NCI-H2029 (cell line): ENCODE measurements around the gene IMP4.
"Not testable (repeated sequence)": the region's sequence is repeated elsewhere in the genome, so short reads cannot be mapped to it uniquely, and the experiment has no call there.

Experiments
- DNase-seq: peaks from one replicate; lab custom pipeline; 2025; lab: John Stamatoyannopoulos, UW

IMP4 gene, protein sequence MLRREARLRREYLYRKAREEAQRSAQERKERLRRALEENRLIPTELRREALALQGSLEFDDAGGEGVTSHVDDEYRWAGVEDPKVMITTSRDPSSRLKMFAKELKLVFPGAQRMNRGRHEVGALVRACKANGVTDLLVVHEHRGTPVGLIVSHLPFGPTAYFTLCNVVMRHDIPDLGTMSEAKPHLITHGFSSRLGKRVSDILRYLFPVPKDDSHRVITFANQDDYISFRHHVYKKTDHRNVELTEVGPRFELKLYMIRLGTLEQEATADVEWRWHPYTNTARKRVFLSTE

DNA sequence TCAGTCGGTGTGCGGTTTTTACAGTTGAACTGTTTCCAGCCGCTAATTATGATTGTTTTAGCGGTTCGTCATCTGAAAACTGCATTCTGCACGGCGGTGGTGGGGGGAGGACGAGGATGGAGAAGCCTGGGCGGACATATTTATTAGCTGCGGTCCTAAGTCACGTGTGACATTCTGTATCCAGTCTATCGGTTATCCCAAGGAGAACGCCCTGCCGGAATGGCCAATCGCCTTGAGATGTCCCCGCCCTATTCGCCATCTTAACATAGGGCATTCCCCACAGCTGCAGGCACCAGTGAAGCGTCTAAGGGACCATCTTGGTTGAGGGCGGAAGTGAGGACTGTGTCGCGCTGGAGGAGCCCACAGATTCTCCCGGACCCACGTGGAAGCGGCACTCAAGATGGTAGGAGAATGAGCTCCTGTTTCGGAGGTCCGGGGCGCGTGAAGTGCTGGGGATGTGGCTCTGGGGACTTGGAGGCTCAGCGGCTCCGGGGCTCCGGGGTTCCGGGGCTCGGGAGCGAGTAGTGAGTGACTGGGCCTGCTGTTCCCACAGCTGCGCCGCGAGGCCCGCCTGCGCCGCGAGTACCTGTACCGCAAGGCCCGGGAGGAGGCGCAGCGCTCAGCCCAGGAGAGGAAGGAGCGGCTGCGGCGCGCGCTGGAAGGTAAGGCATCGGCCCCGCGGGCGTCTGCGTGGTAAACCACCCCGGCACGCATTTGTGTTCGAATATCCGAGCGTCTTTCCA lies at the start of gene IMP4:
IMP4 (plus strand) TSS at position 365 of the 743 bp plus-strand sequence; CDS start at position 401, 36 bp downstream.
- peak; percentile 98 for DNase-seq

DNA sequence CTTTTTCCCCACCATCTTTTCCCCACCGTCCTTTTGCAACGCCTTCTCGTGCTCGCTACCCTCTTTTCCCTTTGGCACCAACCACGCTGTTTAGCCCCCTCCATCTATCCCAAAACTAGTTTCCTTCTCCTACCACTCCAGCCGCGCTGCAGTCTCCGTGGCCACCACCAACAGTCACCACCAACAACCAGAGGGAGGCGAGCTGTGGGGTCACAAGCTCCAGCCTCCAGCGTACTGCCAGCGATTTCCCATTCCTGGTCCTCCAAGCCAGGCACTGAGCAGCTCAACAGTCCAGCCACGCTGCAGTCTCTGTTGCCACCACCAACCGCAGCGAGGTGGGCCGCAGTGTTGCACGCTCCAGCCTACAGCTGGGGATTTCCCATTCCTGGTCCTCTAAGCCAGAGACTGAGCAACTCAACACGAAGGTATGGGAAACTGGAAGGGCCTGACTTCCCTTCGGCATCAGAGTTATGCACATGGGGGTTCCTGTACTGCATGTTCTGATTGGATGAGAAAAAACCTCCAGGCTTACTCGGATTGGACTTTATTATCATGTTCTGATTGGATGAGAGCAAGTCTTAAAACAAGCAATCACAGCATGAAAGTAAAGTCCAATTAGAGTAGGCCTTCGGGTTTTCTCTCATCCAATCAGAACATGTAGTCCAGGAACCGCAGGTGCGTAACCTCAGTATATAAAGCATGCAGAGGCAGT lies 42.3 kb upstream of the IMP4 start:
- DNase-seq, result no peak

DNA sequence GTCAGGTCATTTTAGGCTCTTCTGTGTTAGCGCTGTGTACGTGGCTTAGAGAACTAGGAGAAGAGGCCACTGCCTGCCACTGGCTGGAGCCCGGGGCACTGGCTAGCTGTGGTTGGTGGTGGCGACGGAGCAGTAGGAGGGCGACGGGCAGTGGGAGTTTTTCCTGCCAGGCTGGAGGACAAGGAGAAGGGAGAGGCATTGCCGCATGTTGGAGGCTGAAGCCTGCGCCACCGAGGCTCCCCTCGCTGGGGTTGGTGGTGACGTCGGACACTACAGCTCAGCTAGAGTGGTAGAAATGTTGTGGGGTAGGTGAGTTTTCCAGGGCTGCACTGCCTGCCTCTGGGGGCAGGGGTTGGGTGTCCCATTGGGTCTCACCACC lies 41.7 kb upstream of the IMP4 start:
- DNase-seq, result no peak

DNA sequence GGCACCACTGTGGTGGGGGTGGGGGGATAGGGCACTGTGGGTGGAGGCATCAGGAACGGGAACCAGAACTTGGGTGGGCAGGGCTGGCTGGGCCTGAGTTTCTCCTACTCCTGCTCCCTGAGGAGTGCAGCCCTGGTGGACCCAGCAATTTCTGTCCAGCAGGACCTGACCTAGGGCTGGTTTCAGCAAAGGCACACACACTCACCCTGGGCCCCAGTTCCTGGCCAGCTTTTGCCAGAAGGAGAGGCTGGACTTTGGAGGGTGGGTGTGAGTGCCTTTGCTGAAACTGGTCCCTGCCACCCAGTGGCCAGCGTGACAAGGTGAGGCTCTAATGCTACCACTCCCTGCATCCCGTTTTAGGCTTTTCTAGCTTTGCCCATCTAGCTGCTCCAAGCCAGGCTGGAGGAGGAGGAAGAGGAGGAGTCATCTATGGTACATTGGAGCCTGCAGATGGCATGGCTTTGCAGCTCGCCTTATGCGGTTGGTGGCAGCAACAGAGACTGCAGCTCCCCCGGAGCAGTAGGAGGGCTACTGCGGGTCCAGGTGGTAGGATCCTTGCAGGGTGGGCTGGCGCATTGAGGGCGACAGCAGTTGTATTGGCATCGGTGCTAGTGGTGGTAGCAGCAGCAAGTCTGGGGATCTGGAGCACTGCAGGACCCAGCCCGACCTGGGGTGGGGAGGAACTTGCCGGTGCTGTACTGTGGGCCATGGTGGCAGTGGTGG lies 40.4 kb upstream of the IMP4 start:
- no peak for DNase-seq

DNA sequence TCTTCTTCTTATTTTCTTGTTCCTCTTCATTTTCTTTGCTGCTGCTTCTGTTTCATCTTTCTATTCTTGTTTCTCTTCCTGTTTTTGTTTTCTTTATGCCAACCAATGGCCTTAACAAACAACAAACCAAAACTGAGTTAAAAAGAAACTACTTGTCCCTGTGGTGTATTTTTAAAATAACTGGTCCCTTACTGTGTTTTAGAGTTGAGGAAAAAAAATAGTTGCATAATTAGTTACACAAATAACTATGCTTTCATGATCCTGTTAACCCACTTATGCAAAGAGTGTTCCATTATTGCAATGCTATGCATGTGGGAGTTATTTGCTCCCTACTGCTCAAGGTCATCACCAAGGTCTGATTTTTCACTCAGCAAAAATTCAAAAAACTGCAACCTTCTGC lies 39.5 kb upstream of the IMP4 start:
- DNase-seq, result no peak

DNA sequence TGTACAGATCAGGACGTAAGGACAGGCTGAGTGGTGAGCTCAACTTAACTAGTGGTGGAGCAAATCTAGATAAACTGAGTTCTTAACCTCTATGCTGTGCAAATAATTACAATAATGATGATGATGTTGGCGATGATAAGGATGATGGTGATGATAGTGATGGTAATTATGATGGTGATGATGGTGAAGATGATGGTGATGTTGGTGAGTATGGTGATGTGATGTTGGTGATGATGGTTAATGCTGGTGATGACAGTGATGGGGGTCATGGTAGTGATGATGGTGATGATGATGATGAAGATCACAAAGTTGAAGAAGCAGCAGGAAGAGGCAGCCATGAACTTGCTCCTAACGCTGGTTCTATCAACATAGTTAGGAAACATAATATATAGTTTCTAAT lies 38.0 kb upstream of the IMP4 start:
- DNase-seq, result no peak

DNA sequence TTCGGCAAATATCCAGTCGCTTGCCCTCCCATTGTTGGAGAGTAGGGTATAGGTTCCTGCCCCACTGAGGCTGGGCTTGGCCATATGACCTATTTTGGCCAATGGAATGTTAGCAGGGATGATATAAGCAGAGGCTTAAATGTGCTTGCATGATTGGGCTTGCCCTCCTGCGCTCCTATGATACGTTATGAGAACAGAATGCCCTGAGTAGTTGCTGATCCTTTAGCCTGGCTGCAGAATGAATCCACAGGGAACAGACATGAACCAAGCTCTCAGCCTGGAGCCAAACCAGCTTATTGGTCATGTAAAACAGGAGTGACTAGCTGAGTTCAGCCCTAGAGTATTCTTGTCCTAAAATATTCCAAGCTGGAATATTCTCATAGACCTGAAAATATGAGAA lies 34.8 kb upstream of the IMP4 start:
- DNase-seq, result no peak

DNA sequence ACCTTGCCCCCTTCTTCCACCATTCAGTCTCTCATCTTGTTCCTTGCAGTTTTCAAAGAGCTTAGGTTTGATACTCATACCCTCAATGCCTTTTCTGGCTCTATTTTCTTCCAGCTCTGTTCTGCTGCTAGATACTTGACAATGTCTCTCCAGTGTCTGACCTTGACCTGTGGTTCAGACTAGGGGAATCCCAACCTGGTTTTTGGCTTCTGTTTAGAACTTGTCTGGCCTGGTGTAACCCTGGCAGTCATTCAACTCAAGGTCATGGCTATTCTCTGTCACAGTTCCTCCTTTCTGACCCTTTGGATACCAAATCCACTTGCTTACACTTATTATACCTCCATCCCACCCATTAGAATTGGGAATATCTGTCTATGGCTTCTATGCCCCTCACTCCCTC lies 31.8 kb upstream of the IMP4 start:
- DNase-seq, result no peak

DNA sequence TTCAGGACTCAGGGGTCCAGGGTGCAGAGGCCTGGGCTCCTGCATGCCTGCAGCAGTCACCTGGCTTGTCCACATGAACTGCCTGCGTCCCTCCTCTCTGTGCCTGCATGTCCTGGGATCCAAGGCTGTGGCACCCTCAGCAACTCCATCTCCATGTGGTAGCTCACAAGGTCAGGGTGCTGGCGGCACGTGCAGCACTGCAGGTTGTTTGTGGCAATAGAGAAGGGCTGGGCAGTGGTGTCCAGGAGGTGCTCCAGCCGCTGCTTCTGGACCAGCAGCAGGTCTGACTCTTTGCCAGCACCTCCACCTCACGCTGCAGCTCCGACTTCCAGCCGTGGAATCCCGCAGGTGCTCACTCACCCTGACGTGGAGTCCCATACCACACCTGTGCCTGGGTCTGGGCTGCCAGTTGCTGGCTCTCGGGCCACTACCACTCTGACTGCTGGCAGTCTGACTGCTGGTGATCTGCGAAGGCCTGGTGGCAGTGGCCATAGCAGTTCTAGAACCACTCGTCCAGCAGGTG lies 28.8 kb upstream of the IMP4 start:
- no peak for DNase-seq

DNA sequence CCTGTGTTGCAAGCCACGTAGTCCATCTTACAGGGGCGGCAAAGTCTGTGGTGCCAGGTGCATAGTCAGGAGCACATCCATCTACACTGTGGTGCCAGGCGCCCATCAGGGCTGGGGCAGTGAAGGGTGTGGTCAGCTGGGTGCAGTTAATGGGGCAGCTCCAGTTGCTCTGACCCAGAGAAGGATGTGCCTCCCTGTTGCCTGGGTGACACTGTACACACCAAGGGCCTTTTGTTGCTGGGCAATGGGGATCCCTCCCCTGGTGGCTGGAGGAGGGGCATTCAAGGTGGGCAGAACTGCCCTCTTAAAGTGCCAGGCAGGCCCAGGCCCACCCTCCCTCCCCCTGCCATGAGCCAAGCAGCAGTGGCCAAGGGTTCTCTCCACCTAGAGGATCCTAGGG lies 28.3 kb upstream of the IMP4 start:
- no peak for DNase-seq

DNA sequence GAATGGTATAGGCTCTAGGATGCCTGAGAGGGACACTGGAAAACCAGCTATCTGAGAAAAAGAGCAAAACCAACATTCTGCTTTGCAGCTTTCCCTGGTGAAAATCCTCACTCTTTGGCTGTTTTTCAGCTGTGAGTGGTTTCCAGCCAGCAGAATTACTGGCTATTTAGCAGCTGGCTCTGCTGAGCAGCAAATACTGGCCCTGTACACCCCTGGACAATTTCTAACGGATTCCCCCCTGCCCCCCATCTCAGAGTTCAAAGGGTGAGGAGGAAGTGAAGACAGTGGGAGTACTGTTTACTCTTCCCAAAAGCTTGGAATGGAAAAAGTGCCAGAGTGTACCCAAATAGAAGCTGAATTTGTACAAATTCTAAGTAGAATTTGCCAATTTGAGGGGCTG lies 26.1 kb upstream of the IMP4 start:
- DNase-seq, result no peak

DNA sequence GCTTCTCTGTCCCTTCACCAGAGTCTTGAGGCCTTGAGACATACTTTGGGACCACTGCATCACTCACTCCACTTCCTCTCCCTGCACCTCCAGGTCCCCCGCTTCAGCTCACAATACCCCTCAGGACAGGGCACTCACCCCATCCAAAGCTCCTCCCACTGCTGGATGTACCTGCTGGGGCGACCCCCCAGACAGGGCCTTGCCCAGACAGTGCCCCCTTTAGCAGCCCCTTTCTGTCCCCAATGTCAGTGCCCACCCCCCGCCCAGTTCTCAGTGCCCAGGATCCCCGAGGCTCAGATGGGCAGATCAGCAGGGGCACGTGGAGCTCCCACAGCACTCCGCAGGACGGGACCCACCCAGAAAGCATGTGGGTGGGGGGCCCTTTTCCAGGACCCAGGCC lies 23.8 kb upstream of the IMP4 start:
- DNase-seq, result no peak

DNA sequence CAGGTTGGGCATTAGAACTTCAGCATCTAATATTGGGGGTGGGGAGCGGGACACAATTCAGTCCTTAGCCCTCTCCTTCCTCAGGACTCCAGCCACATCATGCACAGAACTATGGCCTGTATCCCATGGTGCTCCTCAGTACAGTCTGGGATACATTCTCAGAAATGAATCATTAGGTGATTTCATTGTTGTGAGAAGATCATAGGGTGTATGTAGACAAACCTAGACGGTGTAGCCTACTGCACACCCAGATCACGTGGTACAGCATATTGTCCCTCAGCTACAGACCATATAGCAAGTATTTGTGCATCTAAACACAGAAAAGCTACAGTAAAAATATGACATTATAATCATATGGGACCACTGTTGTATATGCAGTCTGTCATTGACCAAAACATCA lies 23.2 kb upstream of the IMP4 start:
- DNase-seq, result no peak

DNA sequence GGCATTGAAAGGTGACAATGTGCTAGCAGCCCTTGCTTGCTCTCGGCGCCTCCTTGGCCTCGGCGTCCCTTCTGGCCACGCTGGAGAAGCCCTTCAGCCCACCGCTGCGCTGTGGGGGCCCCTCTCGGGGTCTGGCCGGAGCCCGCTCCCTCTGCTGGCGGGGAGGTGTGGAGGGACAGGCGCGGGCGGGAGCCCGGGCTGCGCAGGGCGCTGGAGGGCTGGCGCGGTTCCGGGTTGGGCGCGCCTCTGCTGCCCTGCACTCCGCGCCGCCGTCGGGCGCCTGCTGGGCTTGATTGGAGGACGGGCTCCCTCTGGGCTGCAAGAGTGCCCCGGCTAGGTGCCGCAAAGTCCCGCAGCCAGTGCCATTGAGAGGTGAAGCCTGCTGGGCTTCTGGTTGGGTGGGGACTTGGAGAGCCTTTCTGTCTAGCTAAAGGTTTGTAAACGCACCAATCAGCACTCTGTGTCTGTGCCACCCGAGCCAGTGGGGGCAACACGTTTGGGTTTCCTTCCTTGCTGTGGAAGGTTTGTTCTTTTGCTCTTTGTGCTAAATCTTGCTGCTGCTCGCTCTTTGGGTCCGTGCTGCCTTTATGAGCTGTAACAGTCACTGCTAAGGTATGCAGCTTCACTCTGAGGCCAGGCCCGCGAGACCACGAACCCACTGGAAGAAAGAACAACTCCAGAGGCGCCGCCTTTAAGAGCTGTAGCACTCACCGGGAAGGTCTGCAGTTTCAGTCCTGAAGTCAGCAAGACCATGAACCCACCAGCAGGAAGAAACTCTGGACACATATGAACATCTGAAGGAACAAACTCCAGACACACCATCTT lies 14.8 kb upstream of the IMP4 start:
- no peak for DNase-seq

DNA sequence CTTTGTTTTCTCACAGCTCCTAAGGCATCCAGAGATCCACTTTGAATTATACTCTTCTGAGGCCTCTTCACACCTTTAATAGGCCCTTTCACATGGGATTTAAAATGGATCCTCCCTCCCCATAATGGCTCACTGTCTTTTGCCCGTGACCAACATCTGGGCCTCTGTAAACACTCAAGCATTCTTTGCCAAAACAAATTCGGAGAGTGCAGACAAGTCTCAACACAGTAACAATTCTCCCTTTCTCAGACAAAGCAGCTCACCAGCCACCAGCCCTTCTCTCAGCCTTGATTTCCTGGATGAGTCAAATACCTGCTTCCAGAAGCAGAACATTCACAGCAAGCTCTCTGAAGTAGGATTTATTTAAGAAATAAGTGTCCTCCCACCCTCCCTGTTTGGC lies 14.0 kb upstream of the IMP4 start:
- no peak for DNase-seq

DNA sequence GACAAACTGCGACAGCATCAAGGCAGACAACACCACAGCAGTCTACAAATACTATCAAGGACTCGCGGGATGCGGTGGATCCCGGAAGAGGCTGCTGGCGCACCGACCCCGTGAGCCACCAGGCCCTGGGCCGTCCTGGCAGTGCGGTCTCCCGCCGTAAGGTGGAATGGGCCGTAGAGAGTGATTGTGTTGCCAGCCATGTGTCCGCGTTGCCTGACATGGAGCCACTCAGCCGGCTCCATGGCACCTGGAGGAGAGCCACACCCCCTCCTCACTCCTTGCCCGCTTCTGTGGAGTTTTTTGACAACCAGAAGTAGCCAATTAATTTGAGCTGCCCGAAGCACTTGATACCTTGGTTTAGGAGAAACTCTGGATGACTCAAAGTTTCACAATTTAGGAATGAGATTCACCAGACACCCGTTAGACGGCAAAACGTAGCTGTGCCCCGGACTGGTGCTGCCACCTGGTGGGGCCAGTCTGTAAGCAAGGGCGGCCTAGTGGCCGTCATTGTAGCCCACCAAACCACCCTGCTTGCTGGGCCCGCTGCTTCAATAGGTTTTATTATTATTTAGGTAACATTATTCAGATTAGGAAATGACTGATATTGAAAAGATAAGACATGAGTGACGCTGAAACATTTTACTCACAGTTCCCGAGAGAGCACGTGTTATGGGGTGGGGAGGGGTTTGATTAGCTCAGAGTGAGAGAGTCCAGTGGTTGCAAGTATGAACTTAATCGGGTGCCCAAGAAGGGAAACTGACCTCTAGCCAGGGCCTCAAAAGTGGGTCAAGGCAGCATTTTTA lies 10.2 kb upstream of the IMP4 start:
- no peak for DNase-seq

DNA sequence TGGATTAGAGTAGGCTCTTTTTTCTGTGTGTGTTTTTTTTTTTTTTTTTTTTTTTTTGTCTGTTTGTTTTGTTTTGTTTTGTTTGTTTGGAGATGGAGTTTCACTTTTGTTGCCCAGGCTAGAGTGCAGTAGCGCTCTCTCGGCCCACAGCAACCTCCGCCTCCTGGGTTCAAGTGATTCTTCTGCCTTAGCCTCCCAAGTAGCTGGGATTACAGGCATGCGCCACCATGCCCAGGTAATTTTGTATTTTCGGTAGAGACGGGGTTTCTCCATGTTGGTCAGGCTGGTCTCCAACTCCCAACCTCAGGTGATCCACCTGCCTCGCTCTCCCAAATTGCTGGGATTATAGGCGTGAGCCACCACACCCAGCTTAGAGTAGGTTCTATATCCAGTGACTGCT lies 9.4 kb upstream of the IMP4 start:
- not testable (repeated sequence) for DNase-seq

DNA sequence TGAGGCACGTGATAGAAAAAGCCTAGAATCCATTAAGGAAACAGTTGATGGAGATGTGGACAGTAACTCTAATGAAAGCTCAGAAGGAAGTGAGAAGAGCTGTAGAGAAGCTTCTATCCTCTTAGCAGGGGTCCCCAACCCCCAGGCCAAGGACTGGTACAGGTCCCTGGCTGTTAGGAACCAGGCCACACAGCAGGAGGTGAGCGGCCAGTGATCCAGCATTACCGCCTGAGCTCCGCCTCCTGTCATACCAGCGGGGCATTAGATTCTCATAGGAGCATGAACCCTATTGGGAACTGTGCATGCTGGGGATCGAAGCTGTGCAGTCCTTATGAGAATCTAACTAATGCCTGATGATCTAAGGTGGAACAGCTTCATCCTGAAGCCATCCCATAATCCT lies 8.7 kb upstream of the IMP4 start:
- DNase-seq, result no peak

DNA sequence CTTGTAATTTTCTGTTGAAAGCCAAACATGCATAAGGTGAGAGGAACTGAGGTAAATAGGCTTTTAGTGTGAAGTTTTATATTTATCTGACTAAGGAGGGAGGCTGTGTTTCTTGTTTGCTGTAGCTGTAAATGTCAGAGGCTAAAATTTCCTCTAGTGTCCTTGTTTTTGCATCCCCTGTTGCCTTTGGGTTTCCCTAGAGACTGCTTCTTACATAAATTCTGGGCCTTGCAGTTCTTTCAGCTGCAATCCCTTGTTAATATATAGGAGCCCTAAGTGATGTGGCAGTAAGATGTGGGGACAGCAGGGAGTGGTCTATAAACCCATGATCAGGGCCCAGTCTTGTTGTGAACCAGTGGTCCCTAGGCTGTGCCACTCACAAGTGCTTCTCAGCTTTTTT lies 7.5 kb upstream of the IMP4 start:
- DNase-seq, result no peak

DNA sequence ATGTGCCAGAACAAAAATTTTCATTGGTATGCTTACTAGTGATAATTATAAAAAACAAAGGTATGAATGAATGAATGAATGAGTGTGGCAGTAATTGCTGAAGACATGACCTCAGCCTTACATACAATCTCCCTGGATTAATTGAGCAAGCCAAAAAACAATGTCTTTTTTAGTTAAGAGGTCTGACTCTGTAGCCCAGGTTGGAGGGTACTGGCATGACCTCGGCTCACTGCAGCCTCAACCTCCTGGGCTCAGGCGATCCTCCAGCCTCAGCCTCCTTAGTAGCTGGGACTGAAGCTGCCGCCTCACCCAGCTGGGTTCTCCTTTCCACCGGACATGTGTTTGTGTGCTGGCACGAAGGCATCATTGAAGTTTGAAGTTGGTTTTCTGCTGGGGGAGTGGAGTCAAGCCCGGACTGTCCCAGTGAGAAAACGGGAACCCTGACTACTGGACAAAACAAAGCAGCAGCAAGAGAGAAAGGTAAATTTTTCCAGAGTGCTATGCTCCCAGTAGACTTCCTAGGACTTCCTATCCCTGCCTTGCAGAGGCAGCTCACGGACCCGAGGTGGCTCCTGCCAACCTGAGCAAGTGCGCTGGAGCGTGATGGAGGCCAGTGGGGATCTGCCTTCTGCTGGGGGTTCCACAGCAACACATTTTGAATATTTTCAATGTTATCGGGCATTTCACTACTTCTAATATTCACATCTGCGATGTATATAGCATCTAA lies 6.4 kb upstream of the IMP4 start:
- DNase-seq, result no peak
